ENCODE results near the gene CHMP3.
A peak's percentile ranks its signal among the peaks of the same experiment; 100 is the strongest.
"Not testable (repeated sequence)": the region's sequence is repeated elsewhere in the genome, so short reads cannot be mapped to it uniquely, and the experiment has no call there.

CHMP3 gene

GRCh38 chr2:86562922-86563649 lies at the start of gene CHMP3:
Gene CHMP3 (minus strand): TSS chr2:86563443. CDS start chr2:86563348, 95 bp downstream.
- H3K9ac ChIP-seq (ENCODE audit: low read depth, low read length) = peak within 1 kb of the TSS; percentile 99
- H3K27me3 ChIP-seq (ENCODE audit: control insufficient read depth, insufficient read depth, low read length) = peaks cover 14% of the 10 kb centered on the region
- H3K36me3 ChIP-seq (ENCODE audit: control insufficient read depth, insufficient read depth, low read length) = no peaks in the 10 kb centered on the region
- peak within 1 kb of the TSS; percentile 94 for H3K4me3 ChIP-seq (ENCODE audit: low read depth, low read length)
- H3K9me3 ChIP-seq (ENCODE audit: control insufficient read depth, insufficient read depth, low read length) = peaks cover 3% of the 10 kb centered on the region
- H3K4me1 ChIP-seq (ENCODE audit: control insufficient read depth, insufficient read depth, low read length) = peaks cover 3% of the 10 kb centered on the region

- H3K4me3 ChIP-seq (ENCODE audit: low read depth, low read length) = no peak overlapping the region
- no peaks in the 10 kb centered on the region for H3K4me1 ChIP-seq (ENCODE audit: control insufficient read depth, insufficient read depth, low read length)
- no peaks in the 10 kb centered on the region for H3K36me3 ChIP-seq (ENCODE audit: control insufficient read depth, insufficient read depth, low read length)
- H3K9ac ChIP-seq (ENCODE audit: low read depth, low read length) = no peak overlapping the region
- no peaks in the 10 kb centered on the region for H3K27me3 ChIP-seq (ENCODE audit: control insufficient read depth, insufficient read depth, low read length)
- no peaks in the 10 kb centered on the region for H3K9me3 ChIP-seq (ENCODE audit: control insufficient read depth, insufficient read depth, low read length)
These were observed 47.6 kb upstream of the CHMP3 start for GRCh38 chr2:86610871-86611270.

- H3K9me3 ChIP-seq (ENCODE audit: control insufficient read depth, insufficient read depth, low read length) = no peaks in the 10 kb centered on the region
These were observed 45.7 kb upstream of the CHMP3 start for GRCh38 chr2:86608832-86609410.

GRCh38 chr2:86603905-86604304 lies 40.7 kb upstream of the CHMP3 start:
- Histone ChIP-seq H3K4me3 (ENCODE audit: low read depth, low read length) (no peak overlapping the region), H3K27me3 (ENCODE audit: control insufficient read depth, insufficient read depth, low read length) (no peaks in the 10 kb centered on the region), H3K9me3 (ENCODE audit: control insufficient read depth, insufficient read depth, low read length) (no peaks in the 10 kb centered on the region), H3K4me1 (ENCODE audit: control insufficient read depth, insufficient read depth, low read length) (no peaks in the 10 kb centered on the region), H3K9ac (ENCODE audit: low read depth, low read length) (no peak overlapping the region), H3K36me3 (ENCODE audit: control insufficient read depth, insufficient read depth, low read length) (no peaks in the 10 kb centered on the region)

More at GRCh38 chr2:86608832-86609410, 45.7 kb upstream of the CHMP3 start:
- Histone ChIP-seq H3K27me3 (ENCODE audit: control insufficient read depth, insufficient read depth, low read length) (no peaks in the 10 kb centered on the region), H3K4me3 (ENCODE audit: low read depth, low read length) (no peak overlapping the region), H3K36me3 (ENCODE audit: control insufficient read depth, insufficient read depth, low read length) (no peaks in the 10 kb centered on the region), H3K4me1 (ENCODE audit: control insufficient read depth, insufficient read depth, low read length) (no peaks in the 10 kb centered on the region), H3K9ac (ENCODE audit: low read depth, low read length) (no peak overlapping the region)

GRCh38 chr2:86598966-86599365 lies 35.7 kb upstream of the CHMP3 start:
- Histone ChIP-seq H3K4me3 (ENCODE audit: low read depth, low read length) (no peak overlapping the region), H3K4me1 (ENCODE audit: control insufficient read depth, insufficient read depth, low read length) (no peaks in the 10 kb centered on the region), H3K27me3 (ENCODE audit: control insufficient read depth, insufficient read depth, low read length) (no peaks in the 10 kb centered on the region), H3K9me3 (ENCODE audit: control insufficient read depth, insufficient read depth, low read length) (no peaks in the 10 kb centered on the region), H3K36me3 (ENCODE audit: control insufficient read depth, insufficient read depth, low read length) (no peaks in the 10 kb centered on the region), H3K9ac (ENCODE audit: low read depth, low read length) (no peak overlapping the region)

GRCh38 chr2:86596118-86596517 lies 32.9 kb upstream of the CHMP3 start:
- H3K9me3 ChIP-seq (ENCODE audit: control insufficient read depth, insufficient read depth, low read length) = no peaks in the 10 kb centered on the region
- H3K36me3 ChIP-seq (ENCODE audit: control insufficient read depth, insufficient read depth, low read length) = no peaks in the 10 kb centered on the region
- H3K27me3 ChIP-seq (ENCODE audit: control insufficient read depth, insufficient read depth, low read length) = no peaks in the 10 kb centered on the region
- H3K4me3 ChIP-seq (ENCODE audit: low read depth, low read length) = no peak overlapping the region
- no peak overlapping the region for H3K9ac ChIP-seq (ENCODE audit: low read depth, low read length)
- no peaks in the 10 kb centered on the region for H3K4me1 ChIP-seq (ENCODE audit: control insufficient read depth, insufficient read depth, low read length)

- no peak overlapping the region for H3K4me3 ChIP-seq (ENCODE audit: low read depth, low read length)
- H3K27me3 ChIP-seq (ENCODE audit: control insufficient read depth, insufficient read depth, low read length) = no peaks in the 10 kb centered on the region
- no peak overlapping the region for H3K9ac ChIP-seq (ENCODE audit: low read depth, low read length)
These were observed 30.0 kb upstream of the CHMP3 start for GRCh38 chr2:86593266-86593665.

GRCh38 chr2:86592547-86593230 lies 29.4 kb upstream of the CHMP3 start:
- Histone ChIP-seq H3K36me3 (ENCODE audit: control insufficient read depth, insufficient read depth, low read length) (no peaks in the 10 kb centered on the region), H3K9me3 (ENCODE audit: control insufficient read depth, insufficient read depth, low read length) (no peaks in the 10 kb centered on the region), H3K9ac (ENCODE audit: low read depth, low read length) (no peak overlapping the region), H3K4me3 (ENCODE audit: low read depth, low read length) (no peak overlapping the region), H3K27me3 (ENCODE audit: control insufficient read depth, insufficient read depth, low read length) (no peaks in the 10 kb centered on the region), H3K4me1 (ENCODE audit: control insufficient read depth, insufficient read depth, low read length) (no peaks in the 10 kb centered on the region)

More at GRCh38 chr2:86593266-86593665, 30.0 kb upstream of the CHMP3 start:
- Histone ChIP-seq H3K36me3 (ENCODE audit: control insufficient read depth, insufficient read depth, low read length) (no peaks in the 10 kb centered on the region), H3K9me3 (ENCODE audit: control insufficient read depth, insufficient read depth, low read length) (no peaks in the 10 kb centered on the region), H3K4me1 (ENCODE audit: control insufficient read depth, insufficient read depth, low read length) (no peaks in the 10 kb centered on the region)

GRCh38 chr2:86589701-86590100 lies 26.5 kb upstream of the CHMP3 start:
- H3K9ac ChIP-seq (ENCODE audit: low read depth, low read length); H3K4me3 ChIP-seq (ENCODE audit: low read depth, low read length); H3K9me3 ChIP-seq (ENCODE audit: control insufficient read depth, insufficient read depth, low read length); H3K4me1 ChIP-seq (ENCODE audit: control insufficient read depth, insufficient read depth, low read length); H3K36me3 ChIP-seq (ENCODE audit: control insufficient read depth, insufficient read depth, low read length); H3K27me3 ChIP-seq (ENCODE audit: control insufficient read depth, insufficient read depth, low read length): not testable (repeated sequence)

- Histone ChIP-seq H3K27me3 (ENCODE audit: control insufficient read depth, insufficient read depth, low read length) (no peaks in the 10 kb centered on the region), H3K4me3 (ENCODE audit: low read depth, low read length) (no peak overlapping the region), H3K4me1 (ENCODE audit: control insufficient read depth, insufficient read depth, low read length) (no peaks in the 10 kb centered on the region), H3K9ac (ENCODE audit: low read depth, low read length) (no peak overlapping the region), H3K9me3 (ENCODE audit: control insufficient read depth, insufficient read depth, low read length) (no peaks in the 10 kb centered on the region), H3K36me3 (ENCODE audit: control insufficient read depth, insufficient read depth, low read length) (no peaks in the 10 kb centered on the region)
These were observed 21.1 kb upstream of the CHMP3 start for GRCh38 chr2:86584151-86584913.

- no peaks in the 10 kb centered on the region for H3K4me1 ChIP-seq (ENCODE audit: control insufficient read depth, insufficient read depth, low read length)
- H3K27me3 ChIP-seq (ENCODE audit: control insufficient read depth, insufficient read depth, low read length) = no peaks in the 10 kb centered on the region
- H3K36me3 ChIP-seq (ENCODE audit: control insufficient read depth, insufficient read depth, low read length) = no peaks in the 10 kb centered on the region
- no peak overlapping the region for H3K9ac ChIP-seq (ENCODE audit: low read depth, low read length)
- H3K9me3 ChIP-seq (ENCODE audit: control insufficient read depth, insufficient read depth, low read length) = no peaks in the 10 kb centered on the region
- H3K4me3 ChIP-seq (ENCODE audit: low read depth, low read length) = no peak overlapping the region
These were observed 17.3 kb upstream of the CHMP3 start for GRCh38 chr2:86580560-86580959.

All from iPS-15b (cell line).